ENCODE measurements around the gene YEATS4.
"Not testable (repeated sequence)": the region's sequence is repeated elsewhere in the genome, so short reads cannot be mapped to it uniquely, and the experiment has no call there.

The YEATS4 gene

GRCh38 chr12:69359531-69360347 lies at the start of gene YEATS4:
Gene YEATS4 (plus strand): TSS chr12:69359743. CDS start chr12:69359973, 230 bp downstream.
- in situ Hi-C loops (cut with MboI; ENCODE audit: low sequenced_read_pairs) = no loop called here

DNA sequence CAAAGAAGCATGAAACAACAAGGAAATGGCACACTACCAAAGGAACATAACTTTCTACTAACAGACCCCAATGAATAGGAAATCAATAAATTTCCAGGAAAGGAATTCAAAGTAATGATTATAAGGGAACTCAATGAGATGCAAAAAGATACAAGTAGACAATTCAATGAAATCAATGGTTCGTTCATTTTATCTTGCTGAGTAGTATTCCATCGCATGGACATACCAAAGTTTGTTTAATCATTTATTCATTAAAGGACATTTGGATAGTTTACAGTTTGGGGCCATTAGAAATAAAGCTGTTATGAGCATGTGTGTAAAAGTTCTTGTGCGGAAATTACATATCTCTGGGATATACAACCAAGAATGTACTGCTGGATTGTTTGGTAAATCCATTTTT lies 46.3 kb upstream of the YEATS4 start:
- in situ Hi-C loops (cut with MboI; ENCODE audit: low sequenced_read_pairs) = no loop called here

GRCh38 chr12:69316784-69317183 lies 42.8 kb upstream of the YEATS4 start:
- in situ Hi-C loops (cut with MboI; ENCODE audit: low sequenced_read_pairs) = not testable (repeated sequence)

GRCh38 chr12:69317233-69317632 lies 42.3 kb upstream of the YEATS4 start:
- in situ Hi-C loops (cut with MboI; ENCODE audit: low sequenced_read_pairs) = not testable (repeated sequence)

DNA sequence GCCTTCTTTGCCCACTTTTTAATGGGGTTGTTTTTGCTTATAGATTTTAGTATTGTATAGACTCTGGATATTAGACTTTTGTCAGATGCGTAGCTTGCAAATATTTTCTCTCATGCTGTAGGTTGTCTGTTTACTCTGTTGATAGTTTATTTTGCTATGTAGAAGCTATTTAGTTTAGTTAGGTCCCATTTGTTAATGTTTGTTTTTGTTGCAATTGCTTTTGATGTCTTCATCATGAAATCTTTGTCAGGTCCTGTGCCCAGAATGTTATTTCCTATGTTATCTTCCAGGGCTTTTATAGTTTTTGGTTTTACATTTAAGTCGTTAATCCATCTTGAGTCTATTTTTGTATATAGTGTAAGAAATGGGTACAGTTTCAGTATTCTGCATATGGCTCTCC lies 41.3 kb upstream of the YEATS4 start:
- in situ Hi-C loops (cut with MboI; ENCODE audit: low sequenced_read_pairs) = no loop called here

GRCh38 chr12:69321351-69321750 lies 38.2 kb upstream of the YEATS4 start:
- in situ Hi-C loops (cut with MboI; ENCODE audit: low sequenced_read_pairs) = no loop called here

- in situ Hi-C loops (cut with MboI; ENCODE audit: low sequenced_read_pairs) = no loop called here
These were observed 34.6 kb upstream of the YEATS4 start for GRCh38 chr12:69324797-69325466.

DNA sequence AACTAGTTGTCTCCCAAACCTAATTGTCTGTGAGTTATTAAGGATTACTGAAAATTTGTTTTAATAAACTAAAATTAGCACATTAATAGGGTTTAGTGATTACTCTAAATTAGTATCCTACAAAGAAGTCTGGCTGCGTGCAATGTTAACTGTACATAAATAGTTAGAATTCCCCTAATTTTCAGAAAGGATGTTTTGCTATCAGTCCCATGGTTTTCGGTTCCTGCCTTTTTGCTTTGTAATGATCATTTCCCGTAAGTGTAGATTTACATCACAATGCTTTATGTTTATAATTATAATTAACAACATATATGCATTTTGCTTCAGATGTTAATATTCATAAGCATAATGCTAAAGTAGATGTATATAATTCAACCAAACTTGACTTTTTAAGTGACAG lies 31.1 kb upstream of the YEATS4 start:
- in situ Hi-C loops (cut with MboI; ENCODE audit: low sequenced_read_pairs) = no loop called here

GRCh38 chr12:69329669-69330428 lies 29.7 kb upstream of the YEATS4 start:
- in situ Hi-C loops (cut with MboI; ENCODE audit: low sequenced_read_pairs) = no loop called here

DNA sequence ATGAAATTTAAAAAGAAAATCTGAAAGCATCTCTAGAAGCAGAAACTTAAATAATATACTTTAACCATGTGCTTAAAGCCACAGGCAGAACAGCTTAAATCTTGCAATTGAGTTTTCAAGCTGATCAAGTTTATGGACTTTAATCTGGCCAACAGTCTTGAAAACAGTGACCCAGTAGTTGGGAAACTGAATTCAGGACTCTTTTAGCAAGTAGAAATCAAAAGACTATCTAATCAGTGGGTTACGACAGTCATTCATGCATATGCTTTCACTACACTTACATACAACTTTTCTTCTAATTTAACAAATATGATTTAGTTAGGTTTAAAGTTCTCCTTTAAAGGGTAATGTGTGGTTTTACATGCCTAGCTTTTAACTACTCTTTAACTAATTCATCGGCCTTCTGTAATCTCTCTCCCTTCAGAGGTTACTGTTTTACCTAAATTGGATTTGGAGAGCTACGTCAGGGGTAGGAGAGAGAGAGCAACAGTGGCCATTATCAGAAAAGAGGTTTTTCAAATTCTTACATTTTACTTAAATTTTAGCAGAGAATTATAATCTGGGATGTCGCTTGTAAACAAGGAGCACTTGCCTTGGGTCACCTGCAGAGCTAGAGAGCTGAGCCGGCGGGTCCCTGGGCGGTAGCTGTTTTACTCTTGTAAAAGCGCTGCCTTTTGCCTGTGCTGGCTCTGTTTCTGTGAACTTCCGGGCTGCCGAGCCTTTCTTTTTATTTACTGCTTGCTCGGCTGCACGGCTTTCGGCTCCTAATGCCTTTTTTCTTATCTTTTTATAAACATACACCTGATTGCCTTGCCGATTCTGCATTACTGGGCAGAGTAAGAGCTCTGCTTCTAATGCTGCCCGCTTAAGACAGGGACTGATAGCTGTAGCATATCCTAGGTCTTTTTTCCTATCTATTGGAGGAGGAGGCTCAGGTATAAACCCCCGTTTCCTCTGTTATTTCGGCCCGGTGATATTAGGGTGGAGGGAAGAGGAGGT lies 28.8 kb upstream of the YEATS4 start:
- in situ Hi-C loops (cut with MboI; ENCODE audit: low sequenced_read_pairs) = no loop called here

DNA sequence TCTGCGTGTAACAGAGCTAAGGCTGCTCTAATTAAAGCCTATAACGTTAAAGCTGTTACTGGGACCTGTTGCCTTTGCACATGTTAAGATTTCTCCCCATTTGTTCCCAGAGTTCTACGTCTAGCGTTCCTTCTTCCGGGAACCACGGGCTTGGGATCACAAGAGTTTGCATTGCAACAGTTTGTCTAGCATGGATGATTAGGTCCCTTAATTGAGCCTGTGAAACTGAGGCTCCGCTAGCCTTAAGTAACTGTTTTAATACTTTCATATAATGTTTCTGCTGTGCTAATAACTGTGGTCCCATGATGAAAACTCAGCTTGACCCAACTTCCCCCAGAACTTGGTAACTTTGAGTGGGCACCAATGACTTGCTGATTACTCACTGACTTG lies 28.0 kb upstream of the YEATS4 start:
- in situ Hi-C loops (cut with MboI; ENCODE audit: low sequenced_read_pairs) = no loop called here

DNA sequence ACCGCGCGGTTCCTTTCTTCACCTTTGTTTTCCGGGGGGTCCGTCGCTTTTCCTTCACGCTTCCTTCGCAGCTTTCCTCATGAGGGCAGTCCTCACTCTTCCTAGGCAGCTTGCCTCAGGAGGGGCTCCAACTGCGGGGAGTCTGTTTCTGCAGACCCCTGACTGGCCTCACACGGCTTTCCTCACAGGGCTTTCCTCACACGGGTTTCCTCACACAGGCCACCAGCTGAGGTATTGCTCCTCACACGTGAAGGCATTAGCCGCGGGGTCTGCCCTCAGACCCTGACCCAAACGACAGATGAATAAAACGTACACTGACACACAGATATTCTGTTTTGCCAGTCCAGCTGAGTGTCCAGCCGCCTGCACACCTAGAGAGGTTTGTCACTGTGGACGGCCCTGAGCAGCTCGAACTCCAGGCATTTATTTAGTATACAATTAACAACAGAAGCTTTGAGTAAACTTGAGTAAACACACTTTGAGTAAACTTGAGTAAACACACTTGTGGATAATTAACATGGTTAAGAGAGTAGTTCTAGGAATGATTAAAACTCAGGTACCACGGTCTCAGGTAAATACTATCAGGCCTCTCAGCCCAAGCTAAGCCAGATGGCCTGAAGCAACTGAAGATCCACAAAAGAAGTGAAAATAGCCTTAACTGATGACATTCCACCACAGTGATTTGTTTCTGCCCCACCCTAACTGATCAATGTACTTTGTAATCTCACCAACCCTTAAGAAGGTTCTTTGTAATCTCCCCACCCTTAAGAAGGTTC lies 27.4 kb upstream of the YEATS4 start:
- in situ Hi-C loops (cut with MboI; ENCODE audit: low sequenced_read_pairs) = no loop called here

GRCh38 chr12:69332815-69333358 lies 26.7 kb upstream of the YEATS4 start:
- in situ Hi-C loops (cut with MboI; ENCODE audit: low sequenced_read_pairs) = no loop called here

- in situ Hi-C loops (cut with MboI; ENCODE audit: low sequenced_read_pairs) = no loop called here
These were observed 25.4 kb upstream of the YEATS4 start for GRCh38 chr12:69334158-69334557.

GRCh38 chr12:69337311-69338090 lies 22.0 kb upstream of the YEATS4 start:
- in situ Hi-C loops (cut with MboI; ENCODE audit: low sequenced_read_pairs) = no loop called here

GRCh38 chr12:69338120-69338859 lies 21.3 kb upstream of the YEATS4 start:
- in situ Hi-C loops (cut with MboI; ENCODE audit: low sequenced_read_pairs) = no loop called here

- in situ Hi-C loops (cut with MboI; ENCODE audit: low sequenced_read_pairs) = no loop called here
These were observed 20.6 kb upstream of the YEATS4 start for GRCh38 chr12:69338936-69339335.

- in situ Hi-C loops (cut with MboI; ENCODE audit: low sequenced_read_pairs) = no loop called here
These were observed 19.5 kb upstream of the YEATS4 start for GRCh38 chr12:69339999-69340398.

All from HL-60/S4 treated with phorbol 12-myristate 13-acetate at 8.2 ng/mL for 4 days and 3 days (cell line).